ENCODE measurements around the gene PLEKHG3.

Gene PLEKHG3

GRCh38 chr14:64775081-64775777 lies 71.0 kb downstream of the PLEKHG3 start:
- no peak for ATAC-seq
- no peak overlapping the region for H3K27ac Mint-ChIP-seq
- no peaks in the 10 kb centered on the region for H3K4me1 Mint-ChIP-seq
- H3K9me3 Mint-ChIP-seq: no peaks in the 10 kb centered on the region
- H3K4me3 Mint-ChIP-seq: no peak overlapping the region
- peaks cover 20% of the 10 kb centered on the region for H3K27me3 Mint-ChIP-seq
- H3K36me3 Mint-ChIP-seq: no peaks in the 10 kb centered on the region

- Mint-ChIP-seq H3K27ac (no peak overlapping the region), H3K4me3 (no peak overlapping the region), H3K36me3 (no peaks in the 10 kb centered on the region), H3K4me1 (no peaks in the 10 kb centered on the region), H3K9me3 (no peaks in the 10 kb centered on the region), H3K27me3 (peaks cover 20% of the 10 kb centered on the region)
- ATAC-seq: no peak
These were observed 73.2 kb downstream of the PLEKHG3 start for GRCh38 chr14:64777461-64777860.

GRCh38 chr14:64778104-64778754 lies 74.0 kb downstream of the PLEKHG3 start:
- H3K27me3 Mint-ChIP-seq: peaks cover 16% of the 10 kb centered on the region

GRCh38 chr14:64779472-64779871 lies 75.2 kb downstream of the PLEKHG3 start:
- no peak for ATAC-seq
- H3K4me3 Mint-ChIP-seq: no peak overlapping the region
- no peaks in the 10 kb centered on the region for H3K36me3 Mint-ChIP-seq
- H3K4me1 Mint-ChIP-seq: no peaks in the 10 kb centered on the region
- H3K27me3 Mint-ChIP-seq: peaks cover 8% of the 10 kb centered on the region
- H3K9me3 Mint-ChIP-seq: no peaks in the 10 kb centered on the region
- no peak overlapping the region for H3K27ac Mint-ChIP-seq

More at GRCh38 chr14:64778104-64778754, 74.0 kb downstream of the PLEKHG3 start:
- Mint-ChIP-seq H3K4me1 (no peaks in the 10 kb centered on the region), H3K36me3 (no peaks in the 10 kb centered on the region), H3K9me3 (no peaks in the 10 kb centered on the region), H3K27ac (no peak overlapping the region), H3K4me3 (no peak overlapping the region)
- no peak for ATAC-seq

- ATAC-seq: no peak
- no peaks in the 10 kb centered on the region for H3K36me3 Mint-ChIP-seq
- no peaks in the 10 kb centered on the region for H3K9me3 Mint-ChIP-seq
- no peaks in the 10 kb centered on the region for H3K4me1 Mint-ChIP-seq
- H3K27me3 Mint-ChIP-seq: peaks cover 8% of the 10 kb centered on the region
- no peak overlapping the region for H3K4me3 Mint-ChIP-seq
- no peak overlapping the region for H3K27ac Mint-ChIP-seq
These were observed 78.0 kb downstream of the PLEKHG3 start for GRCh38 chr14:64782196-64782595.

GRCh38 chr14:64784006-64784405 lies 79.8 kb downstream of the PLEKHG3 start:
- Mint-ChIP-seq H3K9me3 (no peaks in the 10 kb centered on the region), H3K36me3 (no peaks in the 10 kb centered on the region), H3K27ac (no peak overlapping the region), H3K4me3 (no peak overlapping the region), H3K27me3 (peaks cover 19% of the 10 kb centered on the region), H3K4me1 (no peaks in the 10 kb centered on the region)
- no peak for ATAC-seq

- Mint-ChIP-seq H3K36me3 (no peaks in the 10 kb centered on the region), H3K4me3 (no peak overlapping the region), H3K27me3 (peaks cover 19% of the 10 kb centered on the region), H3K27ac (no peak overlapping the region), H3K4me1 (no peaks in the 10 kb centered on the region), H3K9me3 (no peaks in the 10 kb centered on the region)
- ATAC-seq: no peak
These were observed 82.3 kb downstream of the PLEKHG3 start for GRCh38 chr14:64786296-64787149.

- no peaks in the 10 kb centered on the region for H3K9me3 Mint-ChIP-seq
- H3K4me1 Mint-ChIP-seq: no peaks in the 10 kb centered on the region
- peaks cover 19% of the 10 kb centered on the region for H3K27me3 Mint-ChIP-seq
- ATAC-seq: no peak
- H3K27ac Mint-ChIP-seq: no peak overlapping the region
- no peak overlapping the region for H3K4me3 Mint-ChIP-seq
- H3K36me3 Mint-ChIP-seq: no peaks in the 10 kb centered on the region
These were observed 83.4 kb downstream of the PLEKHG3 start for GRCh38 chr14:64787619-64788018.

- no peaks in the 10 kb centered on the region for H3K36me3 Mint-ChIP-seq
- H3K4me3 Mint-ChIP-seq: no peak overlapping the region
- no peak overlapping the region for H3K27ac Mint-ChIP-seq
- no peak for ATAC-seq
- H3K9me3 Mint-ChIP-seq: no peaks in the 10 kb centered on the region
- no peaks in the 10 kb centered on the region for H3K4me1 Mint-ChIP-seq
- H3K27me3 Mint-ChIP-seq: peaks cover 28% of the 10 kb centered on the region
These were observed 84.5 kb downstream of the PLEKHG3 start for GRCh38 chr14:64788706-64789105.

- Mint-ChIP-seq H3K36me3 (no peaks in the 10 kb centered on the region), H3K9me3 (no peaks in the 10 kb centered on the region), H3K27me3 (peaks cover 31% of the 10 kb centered on the region), H3K4me3 (no peak overlapping the region), H3K27ac (no peak overlapping the region), H3K4me1 (no peaks in the 10 kb centered on the region)
- ATAC-seq: no peak
These were observed 85.5 kb downstream of the PLEKHG3 start for GRCh38 chr14:64789696-64790095.

- H3K36me3 Mint-ChIP-seq: no peaks in the 10 kb centered on the region
- no peak for ATAC-seq
- no peaks in the 10 kb centered on the region for H3K9me3 Mint-ChIP-seq
- H3K27me3 Mint-ChIP-seq: peaks cover 37% of the 10 kb centered on the region
- no peaks in the 10 kb centered on the region for H3K4me1 Mint-ChIP-seq
- H3K27ac Mint-ChIP-seq: no peak overlapping the region
- no peak overlapping the region for H3K4me3 Mint-ChIP-seq
These were observed 86.3 kb downstream of the PLEKHG3 start for GRCh38 chr14:64790478-64790877.

- H3K27ac Mint-ChIP-seq: no peak overlapping the region
- ATAC-seq: no peak
- H3K4me1 Mint-ChIP-seq: no peaks in the 10 kb centered on the region
- H3K27me3 Mint-ChIP-seq: peaks cover 33% of the 10 kb centered on the region
- no peaks in the 10 kb centered on the region for H3K36me3 Mint-ChIP-seq
- no peak overlapping the region for H3K4me3 Mint-ChIP-seq
- no peaks in the 10 kb centered on the region for H3K9me3 Mint-ChIP-seq
These were observed 88.0 kb downstream of the PLEKHG3 start for GRCh38 chr14:64792231-64792630.

- H3K27me3 Mint-ChIP-seq: peaks cover 25% of the 10 kb centered on the region
- ATAC-seq: no peak
- H3K27ac Mint-ChIP-seq: no peak overlapping the region
- no peaks in the 10 kb centered on the region for H3K9me3 Mint-ChIP-seq
- H3K4me3 Mint-ChIP-seq: no peak overlapping the region
- H3K36me3 Mint-ChIP-seq: no peaks in the 10 kb centered on the region
- H3K4me1 Mint-ChIP-seq: no peaks in the 10 kb centered on the region
These were observed 88.8 kb downstream of the PLEKHG3 start for GRCh38 chr14:64792871-64793560.

- ATAC-seq: no peak
- Mint-ChIP-seq H3K36me3 (no peaks in the 10 kb centered on the region), H3K9me3 (no peaks in the 10 kb centered on the region), H3K4me3 (no peak overlapping the region), H3K4me1 (no peaks in the 10 kb centered on the region), H3K27ac (no peak overlapping the region), H3K27me3 (peaks cover 36% of the 10 kb centered on the region)
These were observed 91.0 kb downstream of the PLEKHG3 start for GRCh38 chr14:64795211-64795610.

- Mint-ChIP-seq H3K4me1 (no peaks in the 10 kb centered on the region), H3K9me3 (no peaks in the 10 kb centered on the region), H3K27me3 (peaks cover 43% of the 10 kb centered on the region), H3K4me3 (no peak overlapping the region), H3K27ac (no peak overlapping the region), H3K36me3 (no peaks in the 10 kb centered on the region)
- no peak for ATAC-seq
These were observed 91.7 kb downstream of the PLEKHG3 start for GRCh38 chr14:64795921-64796320.

Measured in stimulated activated memory B cell treated with anti-CD40 and anti-IgM and Interleukin-4, amounts not matched to agents 10 μg/mL and 1 μg/mL and 100 μg/mL, for 72 hours (primary cell).